HepG2 (cell line): ENCODE results near the gene NAV2.

Experiments
- CHCHD3 ChIP-seq: sonication (generic); formaldehyde crosslinking; IDR thresholded peaks from 2 replicates; pipeline ENCODE4 v1.8.0; 2022; ENCODE audit warnings: mild to moderate bottlenecking, missing genetic modification reagents, moderate library complexity
- SAP130 ChIP-seq: IDR thresholded peaks from 2 replicates; pipeline ENCODE4 v1.6.1; 2016; ENCODE audit warnings: low read depth
- SRF ChIP-seq: IDR thresholded peaks from 2 replicates; pipeline ENCODE4 v1.6.1; 2011; ENCODE audit warnings: mild to moderate bottlenecking, low read depth, low read length, moderate library complexity
- ZNF362 ChIP-seq: sonication (generic); formaldehyde crosslinking; IDR thresholded peaks from 2 replicates; pipeline ENCODE4 v1.4.0; 2020; ENCODE audit warnings: missing genetic modification reagents, mild to moderate bottlenecking, borderline replicate concordance

- TF ChIP-seq SAP130 (CRISPR knock-in tag), result no peak
- TF ChIP-seq CHCHD3 (CRISPR knock-in tag), result no peak
- TF ChIP-seq SRF, result no peak
- no peak for TF ChIP-seq ZNF362 (CRISPR knock-in tag)
These were observed 341.9 kb downstream of the NAV2 start for GRCh38 chr11:20054584-20054983.
